WTC11 (cell line): ENCODE results near the gene NRG2. TPM values are rescaled to one million over a fixed set of nuclear protein-coding genes. Genes with fewer than 3 reads are reported as not detected.

Experiments used
- ATAC-seq: fragments of 200-7000 bp; cut with Tn5 transposase; 2 replicates; pipeline ENCODE4 v1.10.0; 2021; ENCODE audit warnings: mild to moderate bottlenecking, moderate library complexity
- CTCF ChIA-PET: fragments of 300-600 bp; sonication (Branson Sonifier 250); formaldehyde crosslinking; loops from one replicate; lab custom pipeline; 2021; ENCODE audit warnings: antibody characterized with exemption; lab: Charles Lee
- POLR2A ChIA-PET: fragments of 350-600 bp; sonication (Branson Sonifier 250); formaldehyde crosslinking; loops from one replicate; lab custom pipeline; 2021; ENCODE audit warnings: antibody characterized with exemption; lab: Charles Lee
- DNase-seq: peaks from one replicate; pipeline ENCODE4 v3.0.0; 2021; ENCODE audit warnings: low spot score
- H3K27ac Mint-ChIP-seq: 2 replicates; pipeline ENCODE4 v1.8.0; 2021; ENCODE audit warnings: mixed read lengths
- H3K27me3 Mint-ChIP-seq: 2 replicates; pipeline ENCODE4 v1.8.0; 2021; ENCODE audit warnings: low read depth, mild to moderate bottlenecking, moderate library complexity, mixed read lengths
- H3K36me3 Mint-ChIP-seq: 2 replicates; pipeline ENCODE4 v1.8.0; 2021; ENCODE audit warnings: mixed read lengths
- H3K4me1 Mint-ChIP-seq: 2 replicates; pipeline ENCODE4 v1.8.0; 2022; ENCODE audit warnings: mixed read lengths
- H3K4me3 Mint-ChIP-seq: 2 replicates; pipeline ENCODE4 v1.8.0; 2021; ENCODE audit warnings: mild to moderate bottlenecking, moderate library complexity, mixed read lengths
- H3K9me3 Mint-ChIP-seq: 2 replicates; pipeline ENCODE4 v1.8.0; 2021; ENCODE audit warnings: mixed read lengths
- ATF1 ChIP-seq: sonication (generic); formaldehyde crosslinking; IDR thresholded peaks from 2 replicates; pipeline ENCODE4 v1.8.1; 2023; ENCODE audit warnings: mild to moderate bottlenecking, moderate library complexity, missing genetic modification reagents
- CBFB ChIP-seq: sonication (generic); formaldehyde crosslinking; IDR thresholded peaks from 2 replicates; pipeline ENCODE4 v1.8.1; 2022; ENCODE audit warnings: mild to moderate bottlenecking, low read depth, missing genetic modification reagents
- GTF2I ChIP-seq: fragments of 250-450 bp; sonication (Bioruptor Pico); conservative IDR thresholded peaks from 2 replicates; pipeline ENCODE4 v1.4.0; 2021; ENCODE audit warnings: mild to moderate bottlenecking
- IRF2 ChIP-seq: sonication (generic); formaldehyde crosslinking; IDR thresholded peaks from 2 replicates; pipeline ENCODE4 v1.8.0; 2022; ENCODE audit warnings: low read depth, missing genetic modification reagents, borderline replicate concordance
- JAZF1 ChIP-seq: fragments of 250-450 bp; sonication (Bioruptor Pico); IDR thresholded peaks from 2 replicates; pipeline ENCODE4 v1.9.0; 2021; ENCODE audit warnings: moderate library complexity, mild to moderate bottlenecking, inconsistent platforms
- NR3C1 ChIP-seq: sonication (generic); formaldehyde crosslinking; conservative IDR thresholded peaks from 2 replicates; pipeline ENCODE4 v1.8.1; 2023; ENCODE audit warnings: low read depth, mild to moderate bottlenecking, missing genetic modification reagents
- TEAD4 ChIP-seq: sonication (generic); formaldehyde crosslinking; IDR thresholded peaks from 2 replicates; pipeline ENCODE4 v1.8.0; 2022; ENCODE audit warnings: mild to moderate bottlenecking, missing genetic modification reagents
- ZNF219 ChIP-seq: sonication (generic); formaldehyde crosslinking; IDR thresholded peaks from 2 replicates; pipeline ENCODE4 v1.8.0; 2023; ENCODE audit warnings: missing genetic modification reagents, mild to moderate bottlenecking, borderline replicate concordance
- ZNF232 ChIP-seq: sonication (generic); formaldehyde crosslinking; IDR thresholded peaks from 2 replicates; pipeline ENCODE4 v1.8.0; 2022; ENCODE audit warnings: mild to moderate bottlenecking, missing genetic modification reagents
- ZNF317 ChIP-seq: sonication (generic); formaldehyde crosslinking; IDR thresholded peaks from 2 replicates; pipeline ENCODE4 v1.8.1; 2023; ENCODE audit warnings: low read depth, mild to moderate bottlenecking, moderate library complexity, missing genetic modification reagents, borderline replicate concordance
- total RNA-seq: library from RNA; stranded (reverse); gene quantifications from 3 replicates; pipeline ENCODE4 v1.2.3, GENCODE V29; 2021
- TF ChIP-seq, protein P1 (sequence below): sonication (generic); formaldehyde crosslinking; IDR thresholded peaks from 2 replicates; pipeline ENCODE4 v1.8.0; 2022; ENCODE audit warnings: mild to moderate bottlenecking, missing genetic modification reagents
- TF ChIP-seq, protein P2 (sequence below): fragments of 250-450 bp; sonication (Bioruptor Pico); IDR thresholded peaks from 2 replicates; pipeline ENCODE4 v1.9.0; 2021; ENCODE audit warnings: mild to moderate bottlenecking
- TF ChIP-seq, protein P3 (sequence below): sonication (generic); formaldehyde crosslinking; IDR thresholded peaks from 2 replicates; pipeline ENCODE4 v1.8.0; 2023; ENCODE audit warnings: missing genetic modification reagents
- TF ChIP-seq, protein P4 (sequence below): sonication (generic); formaldehyde crosslinking; IDR thresholded peaks from 2 replicates; pipeline ENCODE4 v1.8.1; 2023; ENCODE audit warnings: mild to moderate bottlenecking, missing genetic modification reagents, moderate library complexity
- TF ChIP-seq, protein P5 (sequence below): fragments of 250-450 bp; sonication (Bioruptor Pico); conservative IDR thresholded peaks from 2 replicates; pipeline ENCODE4 v1.9.0; 2021; ENCODE audit warnings: mild to moderate bottlenecking

Gene NRG2
- total RNA-seq, 1 experiment from 2014 or later = 0.44 TPM

DNA sequence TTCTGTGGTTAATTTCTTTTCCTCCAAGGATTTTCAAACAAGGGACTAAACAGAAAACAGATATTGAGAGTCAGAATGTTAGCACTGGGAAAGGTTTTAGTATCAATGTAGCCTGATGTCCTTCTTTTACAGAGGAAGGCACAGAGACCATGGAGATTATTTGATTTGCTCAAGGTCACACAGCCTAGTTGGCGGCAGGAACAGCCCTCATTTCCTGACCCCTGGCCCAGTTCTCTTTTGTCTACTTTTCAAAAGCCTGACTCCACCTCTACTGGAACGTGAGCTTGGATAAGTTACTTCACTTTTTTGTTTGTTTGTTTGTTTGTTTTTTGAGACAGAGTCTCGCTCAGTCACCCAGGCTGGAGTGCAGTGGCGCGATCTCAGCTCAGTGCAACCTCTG is 6.6 kb upstream of the NRG2 start:
- no peaks in the 10 kb centered on the region for H3K9me3 Mint-ChIP-seq
- peaks cover 1% of the 10 kb centered on the region; the same call in 1 of the 2 replicates for H3K4me1 Mint-ChIP-seq
- CTCF ChIA-PET = interaction anchor here (1.8 kb wide), 1 partner anchor 81 kb away, joined by 4 read pairs; no protein-coding TSS in a partner anchor
- POLR2A ChIA-PET = no interaction called here
- peaks cover 33% of the 10 kb centered on the region for H3K27me3 Mint-ChIP-seq
- no peaks in the 10 kb centered on the region for H3K36me3 Mint-ChIP-seq
- DNase-seq (no peak), ATAC-seq (no peak)
- TF ChIP-seq JAZF1 (CRISPR knock-in tag) = no peak
- TF ChIP-seq GTF2I (CRISPR knock-in tag) = no peak
- no peak for TF ChIP-seq IRF2 (CRISPR knock-in tag)
- TF ChIP-seq, protein P1, sequence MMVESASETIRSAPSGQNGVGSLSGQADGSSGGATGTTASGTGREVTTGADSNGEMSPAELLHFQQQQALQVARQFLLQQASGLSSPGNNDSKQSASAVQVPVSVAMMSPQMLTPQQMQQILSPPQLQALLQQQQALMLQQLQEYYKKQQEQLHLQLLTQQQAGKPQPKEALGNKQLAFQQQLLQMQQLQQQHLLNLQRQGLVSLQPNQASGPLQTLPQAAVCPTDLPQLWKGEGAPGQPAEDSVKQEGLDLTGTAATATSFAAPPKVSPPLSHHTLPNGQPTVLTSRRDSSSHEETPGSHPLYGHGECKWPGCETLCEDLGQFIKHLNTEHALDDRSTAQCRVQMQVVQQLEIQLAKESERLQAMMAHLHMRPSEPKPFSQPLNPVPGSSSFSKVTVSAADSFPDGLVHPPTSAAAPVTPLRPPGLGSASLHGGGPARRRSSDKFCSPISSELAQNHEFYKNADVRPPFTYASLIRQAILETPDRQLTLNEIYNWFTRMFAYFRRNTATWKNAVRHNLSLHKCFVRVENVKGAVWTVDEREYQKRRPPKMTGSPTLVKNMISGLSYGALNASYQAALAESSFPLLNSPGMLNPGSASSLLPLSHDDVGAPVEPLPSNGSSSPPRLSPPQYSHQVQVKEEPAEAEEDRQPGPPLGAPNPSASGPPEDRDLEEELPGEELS = no peak
- no peak for TF ChIP-seq TEAD4 (CRISPR knock-in tag)
- TF ChIP-seq ZNF219 (CRISPR knock-in tag) = no peak
- TF ChIP-seq, protein P2, sequence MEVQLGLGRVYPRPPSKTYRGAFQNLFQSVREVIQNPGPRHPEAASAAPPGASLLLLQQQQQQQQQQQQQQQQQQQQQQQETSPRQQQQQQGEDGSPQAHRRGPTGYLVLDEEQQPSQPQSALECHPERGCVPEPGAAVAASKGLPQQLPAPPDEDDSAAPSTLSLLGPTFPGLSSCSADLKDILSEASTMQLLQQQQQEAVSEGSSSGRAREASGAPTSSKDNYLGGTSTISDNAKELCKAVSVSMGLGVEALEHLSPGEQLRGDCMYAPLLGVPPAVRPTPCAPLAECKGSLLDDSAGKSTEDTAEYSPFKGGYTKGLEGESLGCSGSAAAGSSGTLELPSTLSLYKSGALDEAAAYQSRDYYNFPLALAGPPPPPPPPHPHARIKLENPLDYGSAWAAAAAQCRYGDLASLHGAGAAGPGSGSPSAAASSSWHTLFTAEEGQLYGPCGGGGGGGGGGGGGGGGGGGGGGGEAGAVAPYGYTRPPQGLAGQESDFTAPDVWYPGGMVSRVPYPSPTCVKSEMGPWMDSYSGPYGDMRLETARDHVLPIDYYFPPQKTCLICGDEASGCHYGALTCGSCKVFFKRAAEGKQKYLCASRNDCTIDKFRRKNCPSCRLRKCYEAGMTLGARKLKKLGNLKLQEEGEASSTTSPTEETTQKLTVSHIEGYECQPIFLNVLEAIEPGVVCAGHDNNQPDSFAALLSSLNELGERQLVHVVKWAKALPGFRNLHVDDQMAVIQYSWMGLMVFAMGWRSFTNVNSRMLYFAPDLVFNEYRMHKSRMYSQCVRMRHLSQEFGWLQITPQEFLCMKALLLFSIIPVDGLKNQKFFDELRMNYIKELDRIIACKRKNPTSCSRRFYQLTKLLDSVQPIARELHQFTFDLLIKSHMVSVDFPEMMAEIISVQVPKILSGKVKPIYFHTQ (CRISPR knock-in tag) = no peak
- TF ChIP-seq NR3C1 = no peak
- TF ChIP-seq, protein P3, sequence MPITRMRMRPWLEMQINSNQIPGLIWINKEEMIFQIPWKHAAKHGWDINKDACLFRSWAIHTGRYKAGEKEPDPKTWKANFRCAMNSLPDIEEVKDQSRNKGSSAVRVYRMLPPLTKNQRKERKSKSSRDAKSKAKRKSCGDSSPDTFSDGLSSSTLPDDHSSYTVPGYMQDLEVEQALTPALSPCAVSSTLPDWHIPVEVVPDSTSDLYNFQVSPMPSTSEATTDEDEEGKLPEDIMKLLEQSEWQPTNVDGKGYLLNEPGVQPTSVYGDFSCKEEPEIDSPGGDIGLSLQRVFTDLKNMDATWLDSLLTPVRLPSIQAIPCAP (CRISPR knock-in tag) = no peak
- TF ChIP-seq, protein P4, sequence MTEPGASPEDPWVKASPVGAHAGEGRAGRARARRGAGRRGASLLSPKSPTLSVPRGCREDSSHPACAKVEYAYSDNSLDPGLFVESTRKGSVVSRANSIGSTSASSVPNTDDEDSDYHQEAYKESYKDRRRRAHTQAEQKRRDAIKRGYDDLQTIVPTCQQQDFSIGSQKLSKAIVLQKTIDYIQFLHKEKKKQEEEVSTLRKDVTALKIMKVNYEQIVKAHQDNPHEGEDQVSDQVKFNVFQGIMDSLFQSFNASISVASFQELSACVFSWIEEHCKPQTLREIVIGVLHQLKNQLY = no peak
- no peak overlapping the region for H3K4me3 Mint-ChIP-seq
- H3K27ac Mint-ChIP-seq = no peak overlapping the region

DNA sequence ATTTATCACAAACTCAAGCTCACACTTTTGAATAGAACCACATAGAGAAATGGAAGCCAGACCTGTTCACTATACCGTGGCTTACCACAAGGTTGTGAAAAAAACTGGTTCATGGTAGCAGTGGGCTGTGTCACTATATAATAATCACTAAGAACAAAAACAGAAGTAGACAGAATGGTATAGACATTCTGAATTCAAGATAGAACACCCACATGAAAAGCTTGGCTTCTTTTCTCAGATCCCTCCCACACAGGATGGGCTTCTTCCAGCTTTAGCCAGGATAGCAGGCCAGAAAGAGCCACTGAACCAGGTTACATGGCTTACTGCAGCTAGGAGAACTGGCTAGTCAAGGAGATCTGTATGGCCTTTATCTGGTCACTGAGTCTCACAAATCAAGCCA is 6.1 kb upstream of the NRG2 start:
- POLR2A ChIA-PET = no interaction called here
- Mint-ChIP-seq H3K4me3 (no peak overlapping the region), H3K27me3 (peaks cover 38% of the 10 kb centered on the region), H3K4me1 (peaks cover 6% of the 10 kb centered on the region), H3K36me3 (no peaks in the 10 kb centered on the region), H3K9me3 (no peaks in the 10 kb centered on the region), H3K27ac (no peak overlapping the region)
- ATAC-seq (no peak), DNase-seq (no peak)
- CTCF ChIA-PET = interaction anchor here (1.3 to 1.8 kb wide), 2 partner anchors 80 to 186 kb away, joined by 3 to 4 read pairs; no protein-coding TSS in a partner anchor
- TF ChIP-seq ZNF317 (CRISPR knock-in tag) (no peak), ATF1 (no peak), ZNF232 (CRISPR knock-in tag) (no peak), CBFB (no peak)
- TF ChIP-seq, protein P5, sequence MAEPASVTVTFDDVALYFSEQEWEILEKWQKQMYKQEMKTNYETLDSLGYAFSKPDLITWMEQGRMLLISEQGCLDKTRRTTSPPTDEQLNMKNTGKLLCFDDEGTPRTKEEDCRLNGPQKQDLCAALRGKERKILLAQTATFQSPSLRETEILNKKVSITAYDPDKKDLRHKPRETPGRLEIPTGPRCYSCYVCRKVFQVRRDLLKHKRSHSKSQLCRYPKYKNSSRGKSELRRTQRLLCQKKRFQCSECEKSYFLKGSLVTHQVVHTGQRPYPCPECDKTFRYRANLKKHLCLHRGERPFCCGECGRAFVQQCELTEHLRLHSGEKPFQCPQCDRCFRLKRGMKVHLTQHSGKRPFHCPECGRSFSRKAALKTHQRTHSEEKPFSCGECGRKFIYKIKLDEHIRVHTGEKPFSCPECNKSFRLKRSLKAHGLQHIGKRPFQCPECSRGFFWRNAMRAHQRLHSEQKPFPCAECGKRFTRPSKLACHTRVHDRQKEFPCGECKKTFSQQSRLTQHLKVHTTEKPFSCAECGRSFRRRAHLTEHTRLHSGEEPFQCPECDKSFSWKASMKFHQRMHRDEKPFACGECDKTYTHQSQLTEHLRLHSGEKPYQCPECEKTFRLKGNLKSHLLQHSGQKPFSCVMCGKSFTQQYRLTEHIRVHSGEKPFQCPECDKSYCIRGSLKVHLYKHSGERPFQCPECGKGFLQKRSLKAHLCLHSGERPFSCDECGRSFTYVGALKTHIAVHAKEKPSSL (CRISPR knock-in tag) = no peak
